Left lobe of liver (tissue), 2 donors: ENCODE results near the gene PCDH9. TPM values are rescaled to one million over a fixed set of nuclear protein-coding genes. Genes with fewer than 3 reads are reported as not detected.
A peak's percentile ranks its signal among the peaks of the same experiment; 100 is the strongest.
"Not testable (repeated sequence)": the region's sequence is repeated elsewhere in the genome, so short reads cannot be mapped to it uniquely, and the experiment has no call there.

ENCODE experiments used
- ATAC-seq: fragments of 200-7000 bp; cut with Tn5 transposase; one replicate; pipeline ENCODE4 v1.9.1; 2020; ENCODE audit warnings: mild to moderate bottlenecking, moderate library complexity
- DNase-seq: peaks from one replicate; pipeline ENCODE4 v3.0.0-alpha.2; 2020; ENCODE audit warnings: low spot score
- total RNA-seq: library from RNA; stranded (reverse); gene quantifications from one replicate; pipeline ENCODE4 v1.2.1, GENCODE V29; 2021
- donor health status: DM: no; HTN: no; CAD: no; lungs with moderate emphysema.
- donor health status: DM: no; HTN: yes; CAD: no.

PCDH9 gene
- total RNA-seq, 1 donor from 2014 or later: 2.4 TPM

GRCh38 chr13:66329988-66330451, 900.1 kb downstream of the PCDH9 start:
- DNase-seq: no peak
- ATAC-seq: no peak

- DNase-seq (no peak), ATAC-seq (no peak)
Measured at GRCh38 chr13:66328476-66328875, 901.7 kb downstream of the PCDH9 start.

GRCh38 chr13:66323745-66324347, 906.3 kb downstream of the PCDH9 start:
- ATAC-seq: no peak
- no peak for DNase-seq

DNA sequence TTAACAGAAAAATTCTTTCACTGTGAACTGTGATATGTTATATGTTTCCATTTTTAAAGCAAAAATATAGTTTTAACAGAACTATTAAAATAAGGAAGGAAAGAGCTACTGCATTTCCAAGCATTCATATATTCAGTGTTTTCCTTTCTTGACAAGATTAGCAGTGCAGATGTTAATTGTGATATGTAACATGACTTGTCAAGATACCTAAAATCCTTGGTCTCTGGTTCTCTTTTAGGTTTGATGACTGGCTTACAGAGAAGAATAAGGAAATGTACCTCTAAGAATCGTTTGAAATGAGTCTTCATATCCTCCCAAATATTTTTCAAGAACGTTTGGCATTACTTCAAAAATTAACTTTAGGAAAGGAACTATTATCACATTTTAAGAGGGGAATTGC, 907.2 kb downstream of the PCDH9 start:
- DNase-seq (no peak), ATAC-seq (no peak)

- ATAC-seq (no peak), DNase-seq (no peak)
Measured at GRCh38 chr13:66322193-66322740, 907.9 kb downstream of the PCDH9 start.

DNA sequence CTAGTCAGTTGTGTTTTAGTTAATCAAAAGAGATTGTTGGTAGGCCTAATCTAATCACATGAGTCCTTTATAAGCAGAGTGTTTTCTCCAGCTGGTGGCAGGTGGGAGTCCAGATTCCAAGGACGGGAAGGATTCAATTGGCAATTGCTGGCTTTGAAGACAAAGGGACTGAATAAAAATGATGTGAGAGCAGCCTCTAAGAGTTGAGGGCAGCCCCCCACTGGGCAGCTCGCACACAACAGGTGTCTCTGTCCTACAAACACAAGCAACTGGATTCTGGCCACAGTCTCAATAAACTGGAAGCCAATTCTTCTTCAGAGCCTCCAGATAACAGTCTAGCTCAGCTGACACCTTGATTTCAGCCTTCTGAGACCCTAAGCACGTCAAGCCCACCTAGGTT, 915.2 kb downstream of the PCDH9 start:
- ATAC-seq (no peak), DNase-seq (no peak)

DNA sequence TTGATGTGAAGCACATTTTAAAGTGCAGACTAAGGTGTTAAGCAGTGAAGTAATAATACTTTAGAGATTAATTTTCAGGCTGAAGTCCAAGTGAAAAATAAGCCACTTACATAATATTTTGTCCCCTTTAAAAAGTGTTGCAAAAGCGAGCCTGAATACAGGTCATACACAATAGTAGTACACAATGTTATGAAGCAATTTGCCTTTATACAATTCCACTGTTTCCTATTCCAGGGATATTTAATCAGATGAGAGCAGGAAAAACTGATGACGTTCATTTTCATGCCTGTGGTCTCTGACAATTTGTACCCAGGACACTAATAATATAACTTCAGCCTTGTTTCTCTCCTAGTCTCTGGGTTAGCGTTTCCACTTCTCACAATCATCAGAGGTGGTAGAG, 916.7 kb downstream of the PCDH9 start:
- DNase-seq (no peak), ATAC-seq (no peak)

DNA sequence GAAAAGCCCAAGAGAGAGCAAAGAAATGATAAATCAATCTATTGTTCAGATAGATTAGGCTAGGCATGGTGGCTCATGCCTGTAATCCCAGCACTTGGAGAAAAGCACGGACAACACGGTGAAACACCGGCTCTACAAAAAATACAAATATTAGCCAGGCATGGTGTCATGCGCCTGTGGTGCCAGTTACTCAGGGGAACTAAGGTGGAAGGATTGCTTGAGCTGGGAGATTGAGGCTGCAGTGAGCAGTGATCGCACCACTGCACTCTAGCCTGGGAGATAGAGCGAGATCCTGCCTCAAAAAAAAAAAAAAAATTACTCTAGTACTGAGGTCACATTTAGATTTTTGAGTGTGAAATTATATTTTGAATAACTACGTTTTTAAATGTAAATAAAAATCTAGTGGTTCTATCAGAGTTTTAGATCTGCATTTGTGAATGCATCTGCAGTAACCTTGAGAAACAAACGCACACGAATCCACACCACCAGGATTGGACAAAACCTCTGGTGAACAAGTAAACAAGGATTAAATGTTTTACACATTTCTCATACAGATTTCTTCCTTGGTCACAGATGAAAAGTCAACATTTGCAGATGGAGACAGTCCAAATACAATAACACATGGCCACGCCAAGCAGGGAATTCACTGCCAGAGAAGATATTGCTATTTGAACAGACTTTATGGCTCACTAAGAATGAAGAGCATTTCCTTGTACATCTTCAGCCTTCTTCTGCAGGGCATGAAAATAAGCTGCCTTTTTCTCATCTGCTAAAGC, 917.6 kb downstream of the PCDH9 start:
- DNase-seq (no peak), ATAC-seq (peak; percentile 40)

DNA sequence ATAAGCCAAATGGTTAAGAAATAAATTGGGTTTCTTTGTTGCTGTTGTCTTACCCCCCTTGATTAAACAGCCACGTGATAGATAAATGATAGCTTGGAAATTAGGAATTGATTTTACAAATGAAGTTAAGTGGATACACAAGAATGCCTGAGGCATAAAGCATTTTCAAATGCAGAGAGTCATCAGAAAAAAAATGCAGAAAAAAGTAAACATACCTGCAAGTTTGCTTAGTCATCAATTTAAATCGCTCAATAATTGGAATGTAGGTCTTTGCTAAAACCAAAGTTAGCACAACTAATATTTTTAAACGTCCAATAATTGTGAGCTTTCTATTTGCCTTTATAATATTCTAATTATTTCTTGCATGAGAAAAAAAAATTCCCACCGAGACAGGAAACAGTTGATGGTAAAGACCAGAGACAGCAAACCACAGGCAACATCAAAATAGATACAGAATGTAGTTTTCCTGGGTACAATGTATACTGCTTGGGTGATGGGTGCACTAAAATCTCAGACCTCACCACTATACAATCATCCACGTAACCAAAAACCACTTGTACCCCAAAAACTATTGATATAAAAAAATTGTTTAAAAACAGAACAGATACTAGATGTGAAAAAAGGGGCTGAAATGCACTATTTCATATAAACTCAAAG, 924.0 kb downstream of the PCDH9 start:
- no peak for DNase-seq
- no peak for ATAC-seq

DNA sequence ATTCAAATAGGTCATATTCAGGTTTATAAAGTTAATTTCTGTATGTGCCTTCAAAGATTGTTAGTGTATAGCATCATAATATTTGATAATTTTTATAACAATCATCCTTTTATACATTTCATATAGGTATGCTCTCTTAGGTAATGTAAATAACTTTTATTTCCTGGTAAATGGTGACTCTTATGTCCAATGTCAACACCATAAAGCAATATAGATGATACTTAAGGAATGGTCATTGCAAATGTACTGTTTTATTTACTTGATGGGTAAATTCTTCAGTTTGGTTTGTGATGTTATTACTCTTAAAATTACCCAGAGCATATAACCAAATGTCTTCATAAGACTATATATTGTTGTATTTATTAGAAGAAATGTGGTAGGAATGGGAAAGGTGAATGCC, 928.7 kb downstream of the PCDH9 start:
- ATAC-seq (no peak), DNase-seq (no peak)

GRCh38 chr13:66301006-66301405, 929.1 kb downstream of the PCDH9 start:
- no peak for ATAC-seq

GRCh38 chr13:66296875-66297274, 933.3 kb downstream of the PCDH9 start:
- DNase-seq (no peak), ATAC-seq (no peak)

More at GRCh38 chr13:66301006-66301405, 929.1 kb downstream of the PCDH9 start:
- no peak for DNase-seq

GRCh38 chr13:66296328-66296727, 933.8 kb downstream of the PCDH9 start:
- DNase-seq: no peak
- no peak for ATAC-seq

- not testable (repeated sequence) for DNase-seq, ATAC-seq
Measured at GRCh38 chr13:66286806-66287205, 943.3 kb downstream of the PCDH9 start.

DNA sequence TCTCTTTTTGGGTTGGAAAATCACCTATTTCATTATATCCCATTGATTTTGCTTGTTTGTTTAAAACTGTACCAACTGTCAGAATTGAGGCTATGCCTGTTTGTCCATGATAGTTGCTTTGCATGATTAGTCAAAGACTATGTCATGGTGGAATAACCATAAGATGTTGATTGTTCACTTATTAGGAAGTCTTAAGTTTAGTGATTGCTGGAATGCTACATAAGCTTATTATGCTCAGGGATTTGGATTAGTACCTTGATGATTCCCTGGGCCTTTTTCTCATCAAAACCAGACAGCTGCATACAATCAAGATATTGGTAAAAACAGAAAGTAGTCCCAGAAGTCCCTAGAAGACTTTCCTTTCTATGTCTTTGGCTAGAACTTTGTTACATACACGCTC, 954.7 kb downstream of the PCDH9 start:
- no peak for ATAC-seq
- DNase-seq: no peak

- ATAC-seq: no peak
- DNase-seq: no peak
Measured at GRCh38 chr13:66273011-66273410, 957.1 kb downstream of the PCDH9 start.

- no peak for ATAC-seq
- DNase-seq: no peak
Measured at GRCh38 chr13:66266761-66267160, 963.4 kb downstream of the PCDH9 start.

GRCh38 chr13:66266348-66266747, 963.8 kb downstream of the PCDH9 start:
- ATAC-seq (no peak), DNase-seq (no peak)

- no peak for ATAC-seq
- DNase-seq: no peak
Measured at GRCh38 chr13:66265371-66265770, 964.8 kb downstream of the PCDH9 start.

DNA sequence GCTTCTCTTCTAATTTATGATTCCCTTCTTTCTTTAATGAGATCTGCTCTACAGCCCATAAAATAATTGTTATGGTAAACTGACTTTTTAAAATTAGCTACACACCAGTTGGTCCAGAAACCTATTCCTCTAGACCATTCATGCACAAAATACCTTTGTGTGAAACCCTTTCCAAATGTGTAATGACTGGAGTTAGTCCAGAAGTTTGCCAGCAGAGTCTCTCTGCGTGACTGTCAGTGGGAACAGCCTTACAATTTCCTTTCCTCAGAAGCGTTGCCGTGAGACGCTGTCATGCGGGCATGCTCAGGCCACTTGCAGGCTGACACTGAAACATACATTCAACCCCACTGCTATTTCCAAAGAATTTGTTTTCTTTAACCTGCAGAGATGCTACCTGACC, 965.2 kb downstream of the PCDH9 start:
- DNase-seq (no peak), ATAC-seq (no peak)

GRCh38 chr13:66262330-66262729, 967.8 kb downstream of the PCDH9 start:
- ATAC-seq: no peak
- no peak for DNase-seq

- not testable (repeated sequence) for ATAC-seq, DNase-seq
Measured at GRCh38 chr13:66259426-66259825, 970.7 kb downstream of the PCDH9 start.
